ENCODE data around the gene TRUB1. TPM values are rescaled to one million over a fixed set of nuclear protein-coding genes. Genes with fewer than 3 reads are reported as not detected.

Gene TRUB1
- total RNA-seq, 1 experiment from 2014 or later, result 11.5 TPM

- Histone ChIP-seq H3K27ac (no peak overlapping the region), H3K79me2 (ENCODE audit: low read depth) (no peaks in the 10 kb centered on the region), H4K20me1 (ENCODE audit: insufficient read depth) (no peaks in the 10 kb centered on the region), H3K36me3 (ENCODE audit: low read depth) (no peaks in the 10 kb centered on the region), H3K4me2 (no peak overlapping the region), H2AFZ (no peak overlapping the region), H3K27me3 (ENCODE audit: insufficient read depth, low read depth) (no peaks in the 10 kb centered on the region), H3K9me3 (ENCODE audit: insufficient read depth, low read depth) (no peaks in the 10 kb centered on the region), H3K4me1 (replicated peaks; ENCODE audit: insufficient read depth) (no peaks in the 10 kb centered on the region), H3K4me3 (no peak overlapping the region), H3F3A (ENCODE audit: insufficient read depth, low read depth) (no peaks in the 10 kb centered on the region), H3K9me2 (ENCODE audit: insufficient read depth) (no peaks in the 10 kb centered on the region)
- intact Hi-C loops (cut with micrococcal nuclease; ENCODE audit: unreplicated experiment), result no loop called here
- DNase-seq, result no peak
- ChIA-PET POLR2A (ENCODE audit: unreplicated experiment) (no interaction called here), CTCF (no interaction called here)
- TF ChIP-seq CTCF (conservative IDR thresholded peaks at IDR 0.05) (no peak), EZH2 (IDR thresholded peaks at IDR 0.05; ENCODE audit: low read depth) (no peak)
- BruUV-seq (replicated peaks), result no TSS peak
These were observed 35.8 kb upstream of the TRUB1 start for GRCh38 chr10:114902151-114902550.

- intact Hi-C loops (cut with micrococcal nuclease; ENCODE audit: unreplicated experiment), result no loop called here
- H3K27ac ChIP-seq, result no peak overlapping the region
- H3K4me2 ChIP-seq, result no peak overlapping the region
These were observed 32.5 kb upstream of the TRUB1 start for GRCh38 chr10:114905450-114905849.

GRCh38 chr10:114906981-114907380 lies 31.0 kb upstream of the TRUB1 start:
- H4K20me1 ChIP-seq (ENCODE audit: insufficient read depth), result no peaks in the 10 kb centered on the region
- intact Hi-C loops (cut with micrococcal nuclease; ENCODE audit: unreplicated experiment), result no loop called here
- no peak overlapping the region for H3K4me3 ChIP-seq
- ChIA-PET CTCF (no interaction called here), POLR2A (ENCODE audit: unreplicated experiment) (no interaction called here)
- no peak overlapping the region for H3K27ac ChIP-seq
- H3F3A ChIP-seq (ENCODE audit: insufficient read depth, low read depth), result no peaks in the 10 kb centered on the region
- no peaks in the 10 kb centered on the region for H3K79me2 ChIP-seq (ENCODE audit: low read depth)
- H3K9me2 ChIP-seq (ENCODE audit: insufficient read depth), result no peaks in the 10 kb centered on the region
- H3K4me1 ChIP-seq (replicated peaks; ENCODE audit: insufficient read depth), result no peaks in the 10 kb centered on the region
- H3K27me3 ChIP-seq (ENCODE audit: insufficient read depth, low read depth), result no peaks in the 10 kb centered on the region
- no peak overlapping the region for H3K4me2 ChIP-seq
- H3K9me3 ChIP-seq (ENCODE audit: insufficient read depth, low read depth), result no peaks in the 10 kb centered on the region
- no peak for TF ChIP-seq EZH2 (IDR thresholded peaks at IDR 0.05; ENCODE audit: low read depth)
- TF ChIP-seq CTCF (conservative IDR thresholded peaks at IDR 0.05), result no peak
- H2AFZ ChIP-seq, result no peak overlapping the region
- BruUV-seq (replicated peaks), result no TSS peak
- no peaks in the 10 kb centered on the region for H3K36me3 ChIP-seq (ENCODE audit: low read depth)
- no peak for DNase-seq

More at GRCh38 chr10:114905450-114905849, 32.5 kb upstream of the TRUB1 start:
- DNase-seq, result no peak
- H3K4me3 ChIP-seq, result no peak overlapping the region
- H2AFZ ChIP-seq, result no peak overlapping the region
- no peak for TF ChIP-seq EZH2 (IDR thresholded peaks at IDR 0.05; ENCODE audit: low read depth)
- TF ChIP-seq CTCF (conservative IDR thresholded peaks at IDR 0.05), result no peak
- no peaks in the 10 kb centered on the region for H3K27me3 ChIP-seq (ENCODE audit: insufficient read depth, low read depth)
- H3K36me3 ChIP-seq (ENCODE audit: low read depth), result no peaks in the 10 kb centered on the region
- H3K9me3 ChIP-seq (ENCODE audit: insufficient read depth, low read depth), result no peaks in the 10 kb centered on the region
- ChIA-PET CTCF (no interaction called here), POLR2A (ENCODE audit: unreplicated experiment) (no interaction called here)
- H3K79me2 ChIP-seq (ENCODE audit: low read depth), result no peaks in the 10 kb centered on the region
- H3K9me2 ChIP-seq (ENCODE audit: insufficient read depth), result no peaks in the 10 kb centered on the region
- no peaks in the 10 kb centered on the region for H4K20me1 ChIP-seq (ENCODE audit: insufficient read depth)
- no TSS peak for BruUV-seq (replicated peaks)
- no peaks in the 10 kb centered on the region for H3F3A ChIP-seq (ENCODE audit: insufficient read depth, low read depth)
- no peaks in the 10 kb centered on the region for H3K4me1 ChIP-seq (replicated peaks; ENCODE audit: insufficient read depth)

All from PC-9 (cell line).